ENCODE data around the gene VPS33A. TPM values are rescaled to one million over a fixed set of nuclear protein-coding genes. Genes with fewer than 3 reads are reported as not detected.

VPS33A gene
- 18.2 and 22.3 TPM in 2 replicates for total RNA-seq
- polyA plus RNA-seq: 15.4 and 17.2 TPM in 2 replicates
- polyA plus RNA-seq (2012): 12.3 and 18.4 TPM in 2 replicates
- 7.4 and 8.6 TPM in 2 replicates for polyA minus RNA-seq (ENCODE audit: low replicate concordance)

DNA sequence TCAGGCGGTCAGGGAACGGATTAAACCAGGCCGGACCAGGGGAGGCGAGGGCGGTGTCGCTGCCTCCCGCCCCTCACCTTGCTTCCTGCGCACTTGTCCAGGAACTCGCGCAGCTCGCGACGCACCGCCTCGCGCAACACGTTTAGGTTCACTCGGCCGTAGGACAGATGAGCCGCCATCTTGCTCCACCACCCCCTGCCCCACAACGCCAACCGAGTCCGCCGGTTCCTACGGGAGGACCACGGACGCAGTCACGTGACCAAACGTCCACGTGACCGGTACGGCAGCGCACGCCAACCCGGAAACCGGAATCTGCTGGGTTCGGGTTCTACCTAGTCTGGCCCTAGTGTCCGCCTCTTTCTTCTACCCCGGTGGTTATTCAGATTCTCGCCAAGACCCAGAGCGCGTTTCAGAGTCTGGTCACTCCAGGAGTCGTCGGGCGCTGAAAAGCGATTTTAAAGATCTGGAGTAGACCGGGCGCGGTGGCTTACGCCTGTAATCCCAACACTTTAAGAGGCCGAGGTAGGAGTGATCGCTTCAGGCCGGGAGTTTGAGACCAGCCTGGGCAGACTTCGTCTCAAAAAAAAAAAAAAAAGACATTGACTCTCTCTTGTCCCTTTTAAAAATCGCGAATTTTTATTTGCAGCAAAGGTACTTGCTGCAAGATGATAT, at the start of gene VPS33A:
TSS of gene VPS33A (minus strand) at position 265 of the 672 bp plus-strand sequence. CDS start at position 179, 86 bp downstream.
- H3K4me2 ChIP-seq (ENCODE audit: extremely low read depth, insufficient read depth, low read length): peak within 1 kb of the TSS; percentile 92
- peak within 1 kb of the TSS; percentile 62 for H3K27ac ChIP-seq (ENCODE audit: insufficient read depth, low read length)
- H3K36me3 ChIP-seq (ENCODE audit: control insufficient read depth, insufficient read depth, low read length): no peaks in the 10 kb centered on the region
- peaks cover 10% of the 10 kb centered on the region for H3K79me2 ChIP-seq (ENCODE audit: control insufficient read depth, insufficient read depth, low read length)
- H3K9ac ChIP-seq (ENCODE audit: insufficient read depth, low read length): peak within 1 kb of the TSS; percentile 71
- H4K20me1 ChIP-seq (ENCODE audit: control insufficient read depth, extremely low read depth, insufficient read depth, low read length): no peaks in the 10 kb centered on the region
- peak within 1 kb of the TSS; percentile 92 for H2AFZ ChIP-seq (ENCODE audit: low read length)
- peak; percentile 98 to 99 for DNase-seq (ENCODE audit: low read depth in 2 of 2)
- no peak for TF ChIP-seq EZH2 (IDR thresholded peaks at IDR 0.05; ENCODE audit: low read length, missing control alignments)
- TF ChIP-seq, protein P1, sequence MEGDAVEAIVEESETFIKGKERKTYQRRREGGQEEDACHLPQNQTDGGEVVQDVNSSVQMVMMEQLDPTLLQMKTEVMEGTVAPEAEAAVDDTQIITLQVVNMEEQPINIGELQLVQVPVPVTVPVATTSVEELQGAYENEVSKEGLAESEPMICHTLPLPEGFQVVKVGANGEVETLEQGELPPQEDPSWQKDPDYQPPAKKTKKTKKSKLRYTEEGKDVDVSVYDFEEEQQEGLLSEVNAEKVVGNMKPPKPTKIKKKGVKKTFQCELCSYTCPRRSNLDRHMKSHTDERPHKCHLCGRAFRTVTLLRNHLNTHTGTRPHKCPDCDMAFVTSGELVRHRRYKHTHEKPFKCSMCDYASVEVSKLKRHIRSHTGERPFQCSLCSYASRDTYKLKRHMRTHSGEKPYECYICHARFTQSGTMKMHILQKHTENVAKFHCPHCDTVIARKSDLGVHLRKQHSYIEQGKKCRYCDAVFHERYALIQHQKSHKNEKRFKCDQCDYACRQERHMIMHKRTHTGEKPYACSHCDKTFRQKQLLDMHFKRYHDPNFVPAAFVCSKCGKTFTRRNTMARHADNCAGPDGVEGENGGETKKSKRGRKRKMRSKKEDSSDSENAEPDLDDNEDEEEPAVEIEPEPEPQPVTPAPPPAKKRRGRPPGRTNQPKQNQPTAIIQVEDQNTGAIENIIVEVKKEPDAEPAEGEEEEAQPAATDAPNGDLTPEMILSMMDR (conservative IDR thresholded peaks at IDR 0.05 in 1 of 2, IDR thresholded peaks at IDR 0.05 in 1 of 2; ENCODE audit: low read depth in 1 of 2, low read length in 2 of 2): no peak
- peaks cover 2% of the 10 kb centered on the region for H3K4me1 ChIP-seq (ENCODE audit: control insufficient read depth, extremely low read depth, insufficient read depth, low read length)
- no peaks in the 10 kb centered on the region for H3K27me3 ChIP-seq (ENCODE audit: control insufficient read depth, insufficient read depth, low read length)
- H3K4me3 ChIP-seq (replicated peaks in 1 of 4; ENCODE audit: control extremely low read depth in 1 of 4, insufficient read depth in 1 of 4, low read depth in 3 of 4, low read length in 4 of 4): peak within 1 kb of the TSS; percentile 70 to 99 (median 86)
- no peaks in the 10 kb centered on the region for H3K9me3 ChIP-seq (ENCODE audit: control insufficient read depth, insufficient read depth, low read depth, low read length)

DNA sequence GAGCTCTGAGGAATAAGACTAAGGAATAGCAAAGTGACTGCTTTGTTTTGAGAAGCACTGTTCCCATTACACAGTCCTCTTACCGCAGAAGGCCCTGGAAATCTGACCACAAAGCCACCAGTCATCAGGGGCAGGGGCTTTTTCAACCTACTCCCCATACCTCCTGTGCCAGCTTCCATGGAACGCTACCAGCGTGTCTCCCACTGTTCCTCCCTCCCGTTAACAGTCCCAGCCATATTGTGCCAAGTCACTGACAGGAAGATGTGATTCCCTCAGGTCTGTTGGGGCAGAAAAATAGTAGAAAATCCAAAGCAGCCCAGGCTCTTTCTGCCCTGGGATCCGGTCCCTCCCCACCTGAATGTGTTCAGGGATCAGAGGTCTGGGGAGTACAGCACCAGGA, 46.6 kb upstream of the VPS33A start:
- Histone ChIP-seq H3K27ac (ENCODE audit: insufficient read depth, low read length) (no peak overlapping the region), H3K27me3 (ENCODE audit: control insufficient read depth, insufficient read depth, low read length) (no peaks in the 10 kb centered on the region), H3K4me3 (replicated peaks in 1 of 4; ENCODE audit: control extremely low read depth in 1 of 4, insufficient read depth in 1 of 4, low read depth in 3 of 4, low read length in 4 of 4) (no peak overlapping the region), H3K4me2 (ENCODE audit: extremely low read depth, insufficient read depth, low read length) (no peak overlapping the region), H4K20me1 (ENCODE audit: control insufficient read depth, extremely low read depth, insufficient read depth, low read length) (no peaks in the 10 kb centered on the region), H3K36me3 (ENCODE audit: control insufficient read depth, insufficient read depth, low read length) (peaks cover 8% of the 10 kb centered on the region), H3K9ac (ENCODE audit: insufficient read depth, low read length) (no peak overlapping the region), H3K9me3 (ENCODE audit: control insufficient read depth, insufficient read depth, low read depth, low read length) (no peaks in the 10 kb centered on the region), H2AFZ (ENCODE audit: low read length) (no peak overlapping the region), H3K79me2 (ENCODE audit: control insufficient read depth, insufficient read depth, low read length) (no peaks in the 10 kb centered on the region), H3K4me1 (ENCODE audit: control insufficient read depth, extremely low read depth, insufficient read depth, low read length) (peaks cover 11% of the 10 kb centered on the region)
- DNase-seq (ENCODE audit: low read depth in 2 of 2): peak in 1 of 2 donors; percentile 18
- TF ChIP-seq EZH2 (IDR thresholded peaks at IDR 0.05; ENCODE audit: low read length, missing control alignments): no peak
- TF ChIP-seq, protein P1 (conservative IDR thresholded peaks at IDR 0.05 in 1 of 2, IDR thresholded peaks at IDR 0.05 in 1 of 2; ENCODE audit: low read depth in 1 of 2, low read length in 2 of 2): no peak

DNA sequence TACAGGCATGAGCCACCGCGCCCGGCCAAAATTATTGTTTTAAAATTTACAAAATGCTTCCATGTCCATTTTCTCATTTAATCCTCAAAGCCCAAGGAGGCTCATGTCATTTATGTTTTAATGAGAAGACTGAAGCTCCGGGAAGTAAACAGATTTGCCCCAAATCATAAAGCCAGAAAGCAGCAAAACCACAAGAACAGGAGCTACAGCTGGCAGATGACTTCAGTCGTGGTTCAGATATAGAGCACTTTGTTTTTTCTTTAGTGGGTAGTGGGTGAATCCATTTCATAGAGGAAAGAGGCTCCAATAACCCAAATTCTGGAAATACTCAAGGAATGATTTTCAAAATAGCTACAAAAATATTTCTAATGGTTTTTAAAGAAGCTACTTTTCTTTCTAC, 45.4 kb upstream of the VPS33A start:
- Histone ChIP-seq H3K79me2 (ENCODE audit: control insufficient read depth, insufficient read depth, low read length) (no peaks in the 10 kb centered on the region), H3K36me3 (ENCODE audit: control insufficient read depth, insufficient read depth, low read length) (peaks cover 6% of the 10 kb centered on the region), H2AFZ (ENCODE audit: low read length) (no peak overlapping the region), H3K4me1 (ENCODE audit: control insufficient read depth, extremely low read depth, insufficient read depth, low read length) (peaks cover 11% of the 10 kb centered on the region), H3K9ac (ENCODE audit: insufficient read depth, low read length) (no peak overlapping the region), H3K27ac (ENCODE audit: insufficient read depth, low read length) (no peak overlapping the region), H3K4me3 (replicated peaks in 1 of 4; ENCODE audit: control extremely low read depth in 1 of 4, insufficient read depth in 1 of 4, low read depth in 3 of 4, low read length in 4 of 4) (no peak overlapping the region), H3K4me2 (ENCODE audit: extremely low read depth, insufficient read depth, low read length) (no peak overlapping the region), H3K9me3 (ENCODE audit: control insufficient read depth, insufficient read depth, low read depth, low read length) (no peaks in the 10 kb centered on the region), H3K27me3 (ENCODE audit: control insufficient read depth, insufficient read depth, low read length) (no peaks in the 10 kb centered on the region), H4K20me1 (ENCODE audit: control insufficient read depth, extremely low read depth, insufficient read depth, low read length) (no peaks in the 10 kb centered on the region)
- DNase-seq (ENCODE audit: low read depth in 2 of 2): no peak
- TF ChIP-seq, protein P1 (conservative IDR thresholded peaks at IDR 0.05 in 1 of 2, IDR thresholded peaks at IDR 0.05 in 1 of 2; ENCODE audit: low read depth in 1 of 2, low read length in 2 of 2): no peak
- no peak for TF ChIP-seq EZH2 (IDR thresholded peaks at IDR 0.05; ENCODE audit: low read length, missing control alignments)
